Measurements from ENCODE around the gene PARP9. TPM values are rescaled to one million over a fixed set of nuclear protein-coding genes. Genes with fewer than 3 reads are reported as not detected.

PARP9 gene
- total RNA-seq, 1 donor from 2014 or later = 29.8 TPM

DNA sequence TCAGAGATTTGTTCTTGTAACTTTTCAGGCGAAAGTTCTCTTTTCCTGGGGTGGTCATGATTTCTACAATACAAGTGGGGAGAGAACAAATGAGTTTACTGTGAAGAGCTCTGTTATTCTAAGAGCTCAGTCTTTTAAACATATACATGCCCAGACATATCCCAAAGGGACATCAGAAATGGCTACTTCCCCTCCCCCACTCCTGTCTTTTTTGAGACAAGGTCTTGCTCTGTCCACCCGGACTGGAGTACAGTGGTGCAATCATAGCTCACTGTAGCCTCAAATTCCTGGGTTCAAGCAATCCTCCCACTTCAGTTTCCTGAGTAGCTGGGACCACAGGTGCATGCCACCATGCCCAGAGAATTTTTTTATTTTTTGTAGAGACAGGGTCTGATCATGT, 67.6 kb downstream of the PARP9 start:
- no peak for DNase-seq (ENCODE audit: low spot score)
- Mint-ChIP-seq H3K9me3 (no peaks in the 10 kb centered on the region), H3K4me1 (ENCODE audit: low read depth) (peaks cover 38% of the 10 kb centered on the region), H3K27me3 (ENCODE audit: low read depth) (no peaks in the 10 kb centered on the region), H3K4me3 (ENCODE audit: low read depth) (no peak overlapping the region), H3K27ac (no peak overlapping the region), H3K36me3 (ENCODE audit: low read depth) (peaks cover 61% of the 10 kb centered on the region)
- intact Hi-C loops (cut with micrococcal nuclease) = no loop called here

DNA sequence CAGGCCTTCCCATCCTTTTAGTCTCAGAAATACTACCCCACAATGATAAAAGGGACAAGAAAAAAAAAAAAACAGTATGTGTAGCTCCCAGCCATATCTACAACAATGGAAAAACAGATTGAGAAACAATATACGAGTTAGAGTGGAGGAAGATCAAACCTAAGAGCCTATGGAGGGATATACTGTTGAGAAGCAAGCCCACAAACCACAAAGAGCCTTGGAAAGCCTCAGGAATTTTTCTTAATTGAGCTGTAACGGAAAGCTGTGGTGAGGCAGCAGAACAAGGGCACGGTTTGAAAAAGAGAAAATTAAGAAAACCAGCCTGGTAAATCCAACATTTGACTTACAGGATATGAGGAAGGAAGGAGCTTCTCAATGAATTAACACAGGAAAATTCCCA, 70.8 kb downstream of the PARP9 start:
- Mint-ChIP-seq H3K27ac (no peak overlapping the region), H3K9me3 (no peaks in the 10 kb centered on the region), H3K27me3 (ENCODE audit: low read depth) (no peaks in the 10 kb centered on the region), H3K4me3 (ENCODE audit: low read depth) (no peak overlapping the region), H3K36me3 (ENCODE audit: low read depth) (peaks cover 64% of the 10 kb centered on the region), H3K4me1 (ENCODE audit: low read depth) (peaks cover 41% of the 10 kb centered on the region)
- intact Hi-C loops (cut with micrococcal nuclease) = no loop called here
- no peak for DNase-seq (ENCODE audit: low spot score)

DNA sequence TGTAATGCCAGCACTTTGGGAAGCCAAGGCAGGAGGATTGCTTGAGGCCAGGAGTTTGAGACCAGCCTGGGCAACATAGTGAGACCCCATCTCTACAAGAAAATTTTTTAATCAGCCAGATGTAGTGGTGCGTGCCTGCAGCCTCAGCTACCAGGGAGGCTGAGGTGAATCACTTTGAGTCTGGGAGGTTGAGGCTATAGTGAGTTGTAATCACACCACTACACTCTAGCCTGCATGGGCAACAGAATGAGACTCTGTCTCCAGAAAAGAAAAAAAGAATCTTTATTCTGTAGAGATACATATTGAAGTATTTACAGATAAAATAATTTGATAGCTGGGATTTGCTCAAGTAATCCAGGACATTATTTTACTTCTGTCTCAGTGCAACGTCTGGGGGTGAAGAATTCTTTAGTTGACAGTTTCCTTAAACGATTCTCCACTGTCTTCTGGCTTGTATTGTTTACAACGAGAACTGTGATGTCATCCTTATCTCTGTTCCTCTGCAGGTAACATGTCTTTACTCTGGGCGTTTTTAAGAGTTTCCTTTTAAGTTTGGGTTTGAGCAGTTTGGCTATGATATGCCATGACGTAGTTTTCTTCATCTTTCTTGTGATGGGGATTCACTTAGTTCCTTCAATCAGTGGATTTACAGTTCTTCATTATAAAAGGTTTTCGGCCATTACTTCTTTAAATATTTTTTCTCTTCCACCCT, 75.7 kb downstream of the PARP9 start:
- Mint-ChIP-seq H3K27ac (peak overlapping the region; percentile 1), H3K9me3 (no peaks in the 10 kb centered on the region), H3K4me3 (ENCODE audit: low read depth) (no peak overlapping the region), H3K36me3 (ENCODE audit: low read depth) (peaks cover 47% of the 10 kb centered on the region), H3K27me3 (ENCODE audit: low read depth) (no peaks in the 10 kb centered on the region), H3K4me1 (ENCODE audit: low read depth) (peaks cover 30% of the 10 kb centered on the region)
- intact Hi-C loops (cut with micrococcal nuclease) = no loop called here
- no peak for DNase-seq (ENCODE audit: low spot score)

DNA sequence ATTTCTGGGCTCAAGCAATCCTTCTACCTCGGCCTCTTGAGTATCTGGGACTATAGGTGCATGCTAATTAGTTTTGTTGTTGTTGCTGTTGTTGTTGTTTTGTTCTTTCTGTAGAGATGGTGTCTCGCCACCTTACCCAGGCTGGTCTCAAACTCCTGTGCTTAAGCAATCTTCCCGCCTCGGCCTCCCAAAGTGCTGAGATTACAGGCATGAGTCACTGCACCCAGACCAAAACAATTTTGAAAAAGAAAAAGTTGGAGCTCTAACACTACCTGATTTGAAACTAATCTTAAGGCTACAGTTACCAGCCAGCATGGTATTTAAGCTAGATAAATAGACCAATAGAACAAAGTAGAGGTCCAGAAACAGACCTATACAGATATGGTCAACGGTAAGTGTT, 79.1 kb downstream of the PARP9 start:
- no peak for DNase-seq (ENCODE audit: low spot score)
- H3K4me3 Mint-ChIP-seq (ENCODE audit: low read depth) = no peak overlapping the region
- H3K27ac Mint-ChIP-seq = no peak overlapping the region
- H3K4me1 Mint-ChIP-seq (ENCODE audit: low read depth) = peaks cover 43% of the 10 kb centered on the region
- no peaks in the 10 kb centered on the region for H3K27me3 Mint-ChIP-seq (ENCODE audit: low read depth)
- peaks cover 20% of the 10 kb centered on the region for H3K36me3 Mint-ChIP-seq (ENCODE audit: low read depth)
- intact Hi-C loops (cut with micrococcal nuclease) = no loop called here
- no peaks in the 10 kb centered on the region for H3K9me3 Mint-ChIP-seq

DNA sequence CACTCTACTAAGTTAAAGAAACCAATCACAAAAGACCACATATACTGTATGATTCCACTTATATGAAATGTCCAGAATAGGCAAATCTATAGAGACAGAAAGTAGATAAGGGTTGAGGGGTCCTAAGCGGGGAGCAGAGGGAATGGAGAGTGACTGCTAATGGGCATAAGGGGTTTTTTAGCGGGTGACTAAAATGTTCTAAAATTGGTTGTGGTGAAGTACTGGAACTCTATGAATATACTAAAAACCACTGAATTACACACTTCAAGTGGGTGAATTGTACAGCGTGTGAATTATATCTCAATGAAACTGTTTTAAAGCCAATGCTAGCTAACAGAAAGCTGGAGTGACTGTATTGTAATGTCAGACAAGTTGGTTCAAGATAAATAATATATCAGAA, 82.7 kb downstream of the PARP9 start:
- no peak for DNase-seq (ENCODE audit: low spot score)
- H3K27me3 Mint-ChIP-seq (ENCODE audit: low read depth) = no peaks in the 10 kb centered on the region
- intact Hi-C loops (cut with micrococcal nuclease) = no loop called here
- H3K36me3 Mint-ChIP-seq (ENCODE audit: low read depth) = peaks cover 11% of the 10 kb centered on the region
- H3K9me3 Mint-ChIP-seq = no peaks in the 10 kb centered on the region
- no peak overlapping the region for H3K4me3 Mint-ChIP-seq (ENCODE audit: low read depth)
- H3K4me1 Mint-ChIP-seq (ENCODE audit: low read depth) = peaks cover 31% of the 10 kb centered on the region
- no peak overlapping the region for H3K27ac Mint-ChIP-seq

Other genes with a start within 250 kb of the PARP9 start
- gene CSTA, start 239.1 kb downstream of the PARP9 start, total RNA-seq = not detected in 2 replicates
- gene MIX23, start 181.1 kb downstream of the PARP9 start, total RNA-seq = 105 and 110 TPM in 2 replicates
- gene FAM162A, start 180.1 kb downstream of the PARP9 start, total RNA-seq = 82.2 and 85.8 TPM in 2 replicates
- gene WDR5B, start 148.2 kb downstream of the PARP9 start, total RNA-seq = 4.9 and 5.5 TPM in 2 replicates
- 67.5 and 70.5 TPM in 2 replicates for gene KPNA1, start 49.4 kb downstream of the PARP9 start, total RNA-seq
- 32.4 and 34.3 TPM in 2 replicates for gene DTX3L, start within 50 bp of the PARP9 start, total RNA-seq
- 14.4 and 16.1 TPM in 2 replicates for gene PARP15, start 13.3 kb upstream of the PARP9 start, total RNA-seq
- 45.7 and 51.9 TPM in 2 replicates for gene PARP14, start 116.5 kb upstream of the PARP9 start, total RNA-seq
- gene HSPBAP1, start 229.5 kb upstream of the PARP9 start, total RNA-seq = 6.6 and 8.0 TPM in 2 replicates
- 2.0 TPM in 2 replicates for gene SLC49A4, start 230.8 kb upstream of the PARP9 start, total RNA-seq